Left ventricle myocardium inferior (tissue), 1 donor: ENCODE measurements around the gene C11orf21. TPM values are rescaled to one million over a fixed set of nuclear protein-coding genes. Genes with fewer than 3 reads are reported as not detected.

Source experiments
- DNase-seq: peaks from one replicate; pipeline ENCODE4 v3.0.0-alpha.2; 2020
- H3K27ac ChIP-seq: fragments of 200-600 bp; replicated peaks from 2 replicates; pipeline ENCODE4 v1.8.0; 2021
- H3K27me3 ChIP-seq: fragments of 200-600 bp; 2 replicates; pipeline ENCODE4 v1.8.0; 2021; ENCODE audit warnings: low read depth
- H3K36me3 ChIP-seq: fragments of 200-600 bp; 2 replicates; pipeline ENCODE4 v1.8.0; 2021
- H3K4me1 ChIP-seq: fragments of 200-600 bp; 2 replicates; pipeline ENCODE4 v1.8.0; 2021
- H3K4me3 ChIP-seq: fragments of 200-600 bp; 2 replicates; pipeline ENCODE4 v1.8.0; 2021; ENCODE audit warnings: mild to moderate bottlenecking, moderate library complexity
- H3K9me3 ChIP-seq: fragments of 200-600 bp; replicated peaks from 2 replicates; pipeline ENCODE4 v1.8.0; 2021
- intact Hi-C: fragments of 100-400 bp; cut with micrococcal nuclease; formaldehyde crosslinking; loops from one replicate; pipeline ENCODE4 v1.11.0; 2022
- total RNA-seq: library from RNA; stranded (reverse); fragmentation: NEBNext Ultra II Directional; extraction: Animal tissue kit (Norgen Biotek cat#: 25700); gene quantifications from one replicate; pipeline ENCODE4 v1.2.1, GENCODE V29; 2021
- TF ChIP-seq, protein P1 (sequence below): fragments of 200-600 bp; IDR thresholded peaks from 2 replicates; pipeline ENCODE4 v1.8.0; 2021; ENCODE audit warnings: antibody characterized with exemption, mild to moderate bottlenecking, borderline replicate concordance
- donor health status: DM: no; HTN: yes; CAD: no; lungs with severe emphysema.

C11orf21 gene
- total RNA-seq, 1 donor from 2014 or later, result 36.0 TPM

DNA sequence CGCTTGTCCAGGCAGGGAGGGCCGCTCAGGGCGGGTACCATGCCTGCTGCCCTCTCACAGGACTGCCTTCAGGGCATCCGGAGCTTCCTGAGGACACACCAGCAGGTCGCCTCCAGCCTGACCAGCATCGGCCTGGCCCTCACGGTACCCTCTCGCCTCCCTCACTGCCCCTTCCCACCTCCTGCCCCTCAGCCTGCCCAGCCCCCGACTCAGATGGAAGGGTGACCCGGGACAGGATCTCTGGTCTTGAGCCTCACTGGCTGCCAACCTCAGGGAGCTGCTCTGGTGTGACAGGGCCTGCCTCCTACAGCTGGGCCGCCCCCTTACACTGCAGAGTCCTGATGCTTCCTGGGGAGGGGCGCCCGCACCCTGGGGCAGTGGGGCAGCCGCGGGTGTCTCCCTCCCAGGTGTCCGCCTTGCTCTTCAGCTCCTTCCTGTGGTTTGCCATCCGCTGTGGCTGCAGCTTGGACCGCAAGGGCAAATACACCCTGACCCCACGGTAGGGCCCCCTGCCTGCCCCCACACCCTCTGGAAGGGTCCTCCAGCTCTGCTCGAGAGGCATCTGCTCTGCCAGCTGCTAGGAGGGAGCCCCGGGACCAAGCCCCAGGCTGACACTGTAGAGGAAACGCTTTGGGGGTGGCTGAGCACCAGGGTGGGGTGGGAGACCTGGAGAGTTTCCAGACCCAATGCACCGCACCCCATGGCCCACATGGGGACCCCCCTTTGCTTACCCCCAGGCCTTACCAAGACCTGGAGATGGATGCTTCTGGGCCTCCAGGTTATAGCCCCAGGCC lies 14.6 kb upstream of the C11orf21 start:
- intact Hi-C loops, result loop anchor here (10.0 kb wide), 1 partner anchor 58 kb away; the partner anchor contains the start of gene CD81
- peak overlapping the region; percentile 83 for H3K27ac ChIP-seq
- no peak overlapping the region for H3K4me3 ChIP-seq
- peaks cover 40% of the 10 kb centered on the region for H3K4me1 ChIP-seq
- DNase-seq, result no peak
- H3K9me3 ChIP-seq, result peaks cover 11% of the 10 kb centered on the region
- TF ChIP-seq, protein P1, sequence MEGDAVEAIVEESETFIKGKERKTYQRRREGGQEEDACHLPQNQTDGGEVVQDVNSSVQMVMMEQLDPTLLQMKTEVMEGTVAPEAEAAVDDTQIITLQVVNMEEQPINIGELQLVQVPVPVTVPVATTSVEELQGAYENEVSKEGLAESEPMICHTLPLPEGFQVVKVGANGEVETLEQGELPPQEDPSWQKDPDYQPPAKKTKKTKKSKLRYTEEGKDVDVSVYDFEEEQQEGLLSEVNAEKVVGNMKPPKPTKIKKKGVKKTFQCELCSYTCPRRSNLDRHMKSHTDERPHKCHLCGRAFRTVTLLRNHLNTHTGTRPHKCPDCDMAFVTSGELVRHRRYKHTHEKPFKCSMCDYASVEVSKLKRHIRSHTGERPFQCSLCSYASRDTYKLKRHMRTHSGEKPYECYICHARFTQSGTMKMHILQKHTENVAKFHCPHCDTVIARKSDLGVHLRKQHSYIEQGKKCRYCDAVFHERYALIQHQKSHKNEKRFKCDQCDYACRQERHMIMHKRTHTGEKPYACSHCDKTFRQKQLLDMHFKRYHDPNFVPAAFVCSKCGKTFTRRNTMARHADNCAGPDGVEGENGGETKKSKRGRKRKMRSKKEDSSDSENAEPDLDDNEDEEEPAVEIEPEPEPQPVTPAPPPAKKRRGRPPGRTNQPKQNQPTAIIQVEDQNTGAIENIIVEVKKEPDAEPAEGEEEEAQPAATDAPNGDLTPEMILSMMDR, result no peak
- H3K27me3 ChIP-seq, result no peaks in the 10 kb centered on the region
- H3K36me3 ChIP-seq, result no peaks in the 10 kb centered on the region

DNA sequence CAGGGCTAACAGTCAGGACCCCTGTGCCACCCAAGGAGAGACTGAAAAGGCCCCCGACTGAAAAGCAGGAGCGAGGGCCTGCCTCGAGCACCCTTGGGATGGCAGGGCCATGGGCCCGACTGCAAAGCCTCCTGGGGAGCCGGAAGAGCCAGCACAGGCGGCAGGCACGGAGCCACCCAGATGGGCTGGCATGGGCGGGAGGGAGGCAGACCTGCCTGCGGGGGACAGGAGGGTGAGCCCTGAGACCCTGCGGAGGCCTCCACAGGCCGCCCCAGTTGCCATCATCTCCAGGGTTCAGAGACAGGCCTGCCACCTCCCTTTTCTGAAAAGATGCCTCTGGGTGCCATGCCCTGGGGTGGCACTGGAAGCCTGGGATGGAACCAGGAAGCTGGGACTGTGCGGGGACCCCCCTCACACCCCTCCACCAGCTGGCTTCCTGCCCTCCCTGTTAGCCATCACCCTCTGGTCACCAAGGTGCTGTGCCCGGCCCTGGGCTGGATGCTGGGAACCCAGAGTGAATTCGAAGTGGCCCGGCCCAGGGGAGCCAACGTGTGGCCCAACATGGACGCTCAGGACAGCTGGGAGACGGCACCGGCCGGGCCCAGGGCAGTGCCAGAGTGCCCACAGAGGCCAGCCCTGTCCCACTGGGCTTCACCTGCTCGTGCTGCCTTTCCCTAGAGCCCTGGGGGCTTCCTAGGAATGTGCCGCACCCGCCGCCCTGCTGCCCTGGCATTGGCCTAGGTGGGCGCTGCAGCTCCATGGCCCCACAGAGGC lies 13.9 kb upstream of the C11orf21 start:
- Histone ChIP-seq H3K4me3 (peak overlapping the region; percentile 51), H3K4me1 (peaks cover 40% of the 10 kb centered on the region), H3K27ac (peak overlapping the region; percentile 83), H3K36me3 (no peaks in the 10 kb centered on the region), H3K27me3 (no peaks in the 10 kb centered on the region), H3K9me3 (peaks cover 11% of the 10 kb centered on the region)
- intact Hi-C loops, result loop anchor here (10.0 kb wide), 1 partner anchor 59 kb away; the partner anchor contains the start of gene CD81
- TF ChIP-seq, protein P1, result no peak
- DNase-seq, result peak; percentile 17

DNA sequence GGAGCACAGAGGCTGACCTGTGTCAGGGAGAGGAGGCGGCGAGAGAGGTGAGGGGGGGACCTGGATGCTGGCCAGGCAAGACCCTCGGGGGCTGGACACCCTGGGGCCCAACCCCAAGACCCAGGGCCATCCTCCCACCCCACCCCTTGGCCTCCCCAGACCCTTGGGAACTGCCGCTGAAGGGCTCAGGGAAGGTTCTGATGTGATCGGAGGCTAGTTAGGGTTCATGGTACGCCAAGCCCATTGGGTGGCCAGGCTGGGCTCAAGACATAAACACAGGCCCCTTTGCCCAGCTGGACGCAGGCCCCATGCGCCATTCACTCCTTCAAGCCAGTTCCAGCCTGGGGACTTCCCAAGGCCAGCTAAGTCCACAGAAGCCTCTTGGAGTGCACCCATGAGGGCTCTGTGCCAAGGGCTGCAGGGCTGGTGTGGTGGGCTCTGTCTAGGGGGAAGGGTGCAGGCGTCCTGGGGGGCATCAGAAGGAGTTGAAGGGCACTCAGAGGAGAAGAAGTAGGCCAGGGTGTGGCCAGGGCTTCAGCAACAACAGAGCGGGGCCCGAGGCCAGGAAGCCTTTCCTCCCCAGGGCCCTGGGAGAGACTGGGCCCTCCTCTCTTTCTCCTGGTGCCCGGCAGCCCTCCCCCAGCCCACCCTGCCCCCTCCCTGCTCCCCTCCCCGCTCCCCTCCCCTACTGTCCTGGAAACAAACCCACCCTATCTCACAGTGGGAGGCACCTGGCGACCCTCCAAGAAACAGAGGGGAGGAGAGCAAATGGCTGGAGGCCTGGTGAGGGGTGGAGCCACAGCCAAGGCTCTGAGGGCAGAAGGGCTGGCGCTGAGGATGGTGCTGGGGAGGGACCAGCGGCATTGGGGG lies 13.0 kb upstream of the C11orf21 start:
- Histone ChIP-seq H3K4me1 (peaks cover 40% of the 10 kb centered on the region), H3K4me3 (peak overlapping the region; percentile 51), H3K27ac (peak overlapping the region; percentile 83)

DNA sequence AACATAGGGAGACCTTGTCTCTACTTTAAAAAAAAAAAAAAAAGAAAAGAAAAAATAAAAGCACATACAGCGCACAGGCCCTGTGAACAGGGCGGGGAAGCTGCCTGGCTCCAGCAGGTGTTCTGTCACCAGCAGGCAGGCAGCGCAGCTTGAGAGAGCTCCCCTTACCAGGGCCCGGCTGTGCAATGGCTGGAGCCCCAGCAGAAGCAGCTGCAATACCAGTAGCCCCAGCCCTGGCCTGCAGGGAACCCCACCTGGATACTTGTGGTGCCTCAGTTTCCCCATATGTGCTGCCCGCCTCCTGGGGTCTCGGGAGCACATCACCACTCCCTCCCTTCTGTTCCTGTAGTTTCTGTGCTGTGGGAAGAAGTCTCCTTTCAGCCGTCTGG lies 12.4 kb upstream of the C11orf21 start:
- intact Hi-C loops, result loop anchor here (10.0 kb wide), 1 partner anchor 61 kb away; the partner anchor contains the start of gene CD81
- peak overlapping the region; percentile 83 for H3K27ac ChIP-seq
- H3K36me3 ChIP-seq, result no peaks in the 10 kb centered on the region
- peaks cover 11% of the 10 kb centered on the region for H3K9me3 ChIP-seq
- peak overlapping the region; percentile 29 for H3K4me3 ChIP-seq
- no peaks in the 10 kb centered on the region for H3K27me3 ChIP-seq
- H3K4me1 ChIP-seq, result peaks cover 40% of the 10 kb centered on the region
- TF ChIP-seq, protein P1, result no peak
- no peak for DNase-seq

More for the DNA sequence above, 13.0 kb upstream of the C11orf21 start:
- Histone ChIP-seq H3K27me3 (no peaks in the 10 kb centered on the region), H3K36me3 (no peaks in the 10 kb centered on the region), H3K9me3 (peaks cover 11% of the 10 kb centered on the region)
- TF ChIP-seq, protein P1, result no peak
- DNase-seq, result peak; percentile 91
- intact Hi-C loops, result loop anchor here (10.0 kb wide), 1 partner anchor 60 kb away; the partner anchor contains the start of gene CD81
